Urothelium cell line (cell line): ENCODE results near the gene CMC1.
"Not testable (repeated sequence)": the region's sequence is repeated elsewhere in the genome, so short reads cannot be mapped to it uniquely, and the experiment has no call there.

ENCODE experiments used
- DNase-seq: peaks from one replicate; pipeline ENCODE4 v3.0.0; 2011; ENCODE audit warnings: low spot score, mixed read lengths
- FAIRE-seq: peaks from 2 replicates; lab custom pipeline; 2011; peaks lifted over from hg19 to GRCh38; lab: Jason Lieb, UNC

Gene CMC1, protein sequence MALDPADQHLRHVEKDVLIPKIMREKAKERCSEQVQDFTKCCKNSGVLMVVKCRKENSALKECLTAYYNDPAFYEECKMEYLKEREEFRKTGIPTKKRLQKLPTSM

DNA sequence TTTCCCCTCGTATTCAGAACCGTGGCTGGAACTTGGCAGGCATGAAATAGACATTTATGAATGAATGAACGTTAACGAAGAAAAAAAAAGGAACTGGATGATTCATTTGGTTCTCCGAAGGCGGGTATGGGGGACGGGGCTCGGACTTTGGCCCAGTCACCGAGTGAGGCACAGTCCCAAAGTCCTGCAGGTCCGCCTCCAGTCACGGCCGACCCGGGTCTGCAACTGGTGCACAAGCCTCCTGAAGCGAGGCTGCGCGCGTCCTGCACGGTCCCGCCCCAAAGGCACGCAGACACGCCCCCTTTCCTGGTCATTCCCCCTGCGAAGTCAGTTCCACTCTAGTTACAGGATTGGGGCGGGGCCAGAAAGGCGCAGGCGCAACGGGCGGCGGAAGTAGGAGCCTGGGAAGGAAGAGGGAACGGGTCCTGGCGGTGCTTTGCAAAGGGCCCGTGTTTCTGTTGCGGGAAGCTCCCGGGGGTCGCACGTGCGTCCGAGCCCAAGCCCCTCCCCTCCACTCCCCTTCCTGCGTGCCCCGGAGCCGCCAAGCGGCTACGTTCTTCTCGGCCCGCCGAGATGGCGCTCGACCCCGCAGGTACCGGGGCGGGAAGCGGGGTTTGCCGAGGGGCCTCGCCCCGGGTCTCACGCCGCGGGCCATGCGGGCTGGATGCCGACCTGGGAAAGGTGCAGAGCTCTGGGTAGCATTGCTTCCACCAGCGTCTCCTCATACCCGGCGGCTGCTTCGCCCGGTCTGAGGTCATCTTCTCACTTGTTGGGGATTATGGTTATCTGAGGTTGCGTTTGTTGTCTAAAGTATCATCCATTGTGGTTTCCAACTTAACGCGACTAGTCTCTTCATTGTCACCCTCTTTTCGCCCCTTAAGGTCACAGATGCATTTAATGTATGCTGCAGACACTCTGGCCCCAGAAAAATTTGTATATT is at the start of gene CMC1:
TSS of gene CMC1 (plus strand) at position 399 of the 940 bp plus-strand sequence. CDS start at position 574, 175 bp downstream.
- FAIRE-seq (peak; percentile 85), DNase-seq (peak; percentile 96)

DNA sequence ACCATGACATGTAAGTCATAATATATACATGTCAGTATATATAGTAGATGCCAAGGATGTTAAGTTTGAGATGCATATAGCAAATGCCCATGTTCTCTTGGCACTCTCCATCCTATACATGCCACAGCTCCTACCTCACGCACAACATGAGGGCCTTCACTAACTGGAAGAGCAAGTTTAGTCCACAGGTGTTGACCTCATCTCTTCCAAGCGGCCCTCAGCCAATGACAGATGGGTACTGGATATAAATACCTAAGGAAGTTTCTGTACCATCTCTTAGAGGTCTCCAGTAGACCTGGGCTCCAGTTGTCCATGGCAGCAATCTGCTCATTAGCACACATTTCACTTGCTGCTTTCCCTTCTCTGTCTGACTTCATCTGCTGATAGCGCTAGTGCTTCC is 43.3 kb upstream of the CMC1 start:
- no peak for FAIRE-seq

DNA sequence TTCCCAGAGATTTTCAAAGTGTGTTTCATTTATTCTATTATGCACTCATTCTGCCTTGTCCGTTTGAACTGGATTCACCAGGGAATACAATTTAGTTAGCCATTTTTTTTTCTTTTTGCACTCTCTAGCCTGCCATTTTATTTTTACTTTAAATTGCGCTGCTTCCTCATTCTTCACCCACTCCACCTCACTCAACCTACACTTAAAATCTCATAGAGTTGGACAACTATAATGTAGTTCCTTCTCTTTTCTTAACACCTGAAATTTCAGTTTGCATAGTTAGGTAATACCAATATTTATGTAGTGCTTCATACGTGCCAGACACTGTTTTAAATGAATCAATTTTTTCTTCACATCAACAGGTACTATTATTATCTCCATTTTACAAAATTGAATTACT is 42.4 kb upstream of the CMC1 start:
- DNase-seq, result no peak
- no peak for FAIRE-seq

More for the DNA sequence above, 43.3 kb upstream of the CMC1 start:
- DNase-seq, result no peak

DNA sequence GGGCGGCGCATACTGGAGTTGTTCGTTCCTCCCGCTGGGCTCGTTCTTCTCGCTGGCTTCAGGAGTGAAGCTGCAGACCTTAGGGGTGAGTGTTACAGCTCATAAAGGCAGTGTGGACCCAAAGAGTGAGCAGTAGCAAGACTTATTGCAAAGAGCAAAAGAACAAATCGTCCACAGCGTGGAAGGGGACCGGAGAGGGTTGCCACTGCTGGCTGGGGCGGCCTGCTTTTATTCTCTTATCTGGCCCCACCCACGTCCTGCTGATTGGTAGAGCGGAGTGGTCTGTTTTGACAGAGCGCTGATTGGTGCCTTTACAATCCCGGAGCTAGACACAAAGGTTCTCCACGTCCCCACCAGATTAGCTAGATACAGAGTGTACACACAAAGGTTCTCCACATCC is 41.8 kb upstream of the CMC1 start:
- DNase-seq, FAIRE-seq: not testable (repeated sequence)

DNA sequence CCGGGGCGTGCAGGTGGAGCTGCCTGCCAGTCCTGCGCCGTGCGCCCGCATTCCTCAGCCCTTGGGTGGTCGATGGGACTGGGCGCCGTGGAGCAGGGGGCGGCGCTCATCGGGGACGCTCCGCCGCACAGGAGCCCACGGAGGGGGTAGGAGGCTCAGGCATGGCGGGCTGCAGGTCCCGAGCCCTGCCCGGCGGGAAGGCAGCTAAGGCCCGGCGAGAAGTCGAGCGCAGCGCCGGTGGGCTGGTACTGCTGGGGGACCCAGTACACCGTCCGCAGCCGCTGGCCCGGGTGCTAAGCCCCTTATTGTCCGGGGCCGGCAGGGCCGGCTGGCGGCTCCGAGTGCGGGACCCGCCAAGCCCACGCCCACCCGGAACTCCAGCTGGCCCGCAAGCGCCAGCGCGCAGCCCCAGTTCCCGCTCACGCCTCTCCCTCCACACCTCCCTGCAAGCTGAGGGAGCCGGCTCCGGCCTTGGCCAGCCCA is 41.0 kb upstream of the CMC1 start:
- DNase-seq, FAIRE-seq: not testable (repeated sequence)

DNA sequence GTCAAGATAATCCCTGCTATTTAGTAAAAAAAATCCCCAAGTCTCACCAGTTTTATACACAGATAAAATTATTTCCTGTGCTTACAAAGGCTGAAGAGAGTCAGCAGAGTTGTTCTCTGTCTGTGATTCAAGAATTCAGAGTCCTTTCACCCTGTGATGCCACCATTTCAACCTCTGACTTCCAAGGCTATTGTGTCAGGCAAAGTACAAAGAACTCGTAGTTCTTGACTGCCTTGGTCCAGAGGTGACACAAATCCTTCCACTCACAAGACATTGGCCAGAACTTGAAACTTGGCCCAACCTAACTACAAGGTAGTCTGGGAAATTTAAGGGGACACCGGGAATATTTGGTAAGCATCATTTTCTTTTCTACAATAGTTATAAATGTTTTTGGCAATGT is 34.9 kb upstream of the CMC1 start:
- DNase-seq, result no peak
- no peak for FAIRE-seq

DNA sequence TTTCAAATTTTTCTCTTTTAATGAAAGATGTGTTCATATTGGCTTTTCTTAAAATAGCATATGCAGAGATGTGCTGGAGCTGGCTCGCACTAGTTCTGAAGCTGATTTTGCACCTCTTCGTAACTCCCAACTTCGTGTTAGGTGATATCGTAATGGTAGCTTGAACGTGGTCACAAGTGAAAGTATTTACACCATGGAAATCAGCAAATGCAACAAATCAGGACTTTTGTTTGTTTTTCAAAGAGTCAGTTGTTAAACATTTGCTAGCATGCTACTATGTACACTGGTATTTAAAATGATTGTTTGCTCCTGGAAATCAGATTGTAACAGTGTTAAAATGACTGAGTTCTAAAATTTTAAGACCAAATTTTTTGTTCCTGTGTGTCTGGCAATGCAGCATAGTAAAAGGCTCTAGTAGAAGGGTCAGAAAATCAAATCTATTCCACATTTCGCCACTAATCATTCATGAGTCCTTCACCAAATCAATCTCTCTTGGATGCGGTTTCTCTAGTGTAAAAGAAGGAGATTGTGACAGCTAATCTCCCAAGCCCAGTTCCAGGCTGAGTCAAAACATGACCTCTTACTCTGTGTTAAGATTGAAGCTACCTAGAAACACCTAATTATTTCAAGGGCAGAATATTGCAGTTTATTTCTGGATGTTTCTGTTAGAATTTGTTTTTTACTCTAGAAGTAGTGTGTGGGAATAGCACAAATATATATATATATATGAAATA is 34.3 kb upstream of the CMC1 start:
- DNase-seq (no peak), FAIRE-seq (no peak)

DNA sequence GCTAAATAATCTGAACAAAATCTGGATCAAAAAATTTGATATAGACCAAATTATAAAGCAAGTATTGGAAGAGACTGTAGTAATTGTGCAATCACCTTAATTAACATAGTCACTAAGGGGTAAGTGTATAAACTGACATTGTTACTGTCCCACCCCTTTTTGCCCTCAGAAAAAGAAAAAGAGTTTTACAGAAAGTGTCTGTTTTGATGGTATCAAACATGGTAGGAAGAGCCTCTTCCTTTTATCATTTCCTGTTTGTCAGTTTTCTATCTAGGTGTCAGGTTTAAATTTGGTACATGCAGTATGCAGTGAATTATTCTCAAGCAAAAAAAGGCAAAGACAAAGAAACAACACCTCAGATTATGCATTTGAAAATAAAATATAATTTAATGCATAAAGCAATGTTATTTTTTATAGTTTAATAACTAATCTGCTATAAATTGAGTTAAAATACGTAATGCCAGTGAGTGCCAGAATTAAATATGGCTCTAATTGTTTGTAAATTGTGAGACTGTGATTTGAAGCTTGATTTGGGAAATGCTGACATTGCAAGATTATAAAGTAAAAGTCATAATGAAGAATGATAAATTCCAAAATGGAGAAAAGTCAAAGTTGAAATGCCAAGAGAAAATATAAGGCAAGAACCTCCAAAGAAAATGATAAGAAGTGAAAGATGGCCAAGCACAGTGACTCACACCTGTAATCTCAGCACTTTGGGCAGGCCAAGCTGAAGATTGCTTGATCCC is 30.3 kb upstream of the CMC1 start:
- FAIRE-seq (no peak), DNase-seq (no peak)

DNA sequence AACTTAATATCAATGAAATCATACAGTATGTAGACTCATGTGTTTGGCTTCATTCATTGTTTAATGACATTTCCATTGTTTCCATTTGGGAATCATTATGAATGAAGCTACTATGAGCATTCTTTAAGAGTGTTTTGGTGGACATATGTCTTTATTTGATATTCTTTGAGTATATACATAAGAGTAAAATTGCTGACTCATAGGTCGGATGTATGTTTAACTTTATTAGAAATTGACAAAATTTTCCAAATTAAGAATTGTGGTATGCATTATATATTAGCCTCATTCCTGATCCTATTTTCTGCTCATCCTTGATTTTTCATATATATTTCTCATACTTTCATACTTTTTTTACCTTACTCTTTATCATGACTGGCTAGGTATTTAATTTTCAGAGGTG is 28.7 kb upstream of the CMC1 start:
- FAIRE-seq (no peak), DNase-seq (no peak)

DNA sequence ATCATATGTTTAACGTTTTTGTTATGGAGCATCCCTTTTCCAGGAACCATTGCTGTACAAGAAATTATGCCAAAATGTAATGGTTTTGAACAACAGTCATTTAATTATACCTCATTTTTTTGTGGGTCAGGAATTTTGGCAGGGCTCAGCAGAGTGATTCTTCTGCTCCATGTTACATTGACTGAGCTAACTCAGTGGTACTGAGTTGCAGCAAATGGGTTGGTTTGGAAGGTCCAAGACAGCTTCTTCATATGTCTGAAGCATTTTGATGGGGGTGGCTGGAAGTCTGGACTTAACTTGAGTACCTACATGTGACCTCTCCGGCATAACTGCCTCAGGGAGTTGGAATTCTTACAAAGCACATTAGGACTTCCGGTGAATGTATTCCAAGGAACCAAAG is 26.0 kb upstream of the CMC1 start:
- FAIRE-seq, result no peak
- no peak for DNase-seq

DNA sequence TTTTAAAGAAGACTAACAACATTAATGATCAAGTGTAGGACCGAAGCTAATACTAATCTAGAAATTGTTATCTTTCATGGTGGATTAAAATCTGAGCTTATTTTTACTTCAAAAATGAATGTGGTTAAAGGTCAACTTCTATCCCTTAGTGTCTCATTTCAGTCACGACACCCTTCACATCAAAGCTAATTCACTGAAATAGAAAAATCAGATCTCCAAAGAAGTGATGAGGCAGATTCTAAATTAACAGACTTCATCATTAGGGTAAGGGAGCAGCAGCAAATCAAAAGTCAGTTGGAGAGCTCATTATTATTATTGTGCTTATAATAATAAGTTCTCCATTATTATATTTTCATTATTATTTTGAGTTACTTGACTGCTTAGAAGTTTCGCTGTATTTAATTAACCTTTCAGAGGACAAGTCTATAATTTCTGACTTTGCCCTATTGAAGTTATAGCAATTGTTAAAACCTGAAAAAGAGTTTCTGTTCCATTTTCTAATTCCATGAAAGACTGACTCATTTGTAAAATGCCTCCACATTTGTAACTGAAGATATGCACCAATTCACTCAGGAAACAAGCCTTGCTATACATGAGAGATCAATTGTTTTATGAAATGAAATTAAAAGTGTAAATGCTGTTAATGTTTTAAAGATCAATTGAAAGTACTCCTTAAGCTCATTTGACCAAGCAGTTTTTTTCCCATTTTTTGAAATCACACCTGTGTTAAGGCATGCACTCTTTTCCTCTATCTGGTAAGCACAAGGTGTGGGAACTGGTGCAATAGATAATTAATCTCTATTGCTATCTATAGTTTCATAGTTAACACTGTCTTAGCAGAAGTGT is 23.1 kb upstream of the CMC1 start:
- FAIRE-seq (no peak), DNase-seq (no peak)

DNA sequence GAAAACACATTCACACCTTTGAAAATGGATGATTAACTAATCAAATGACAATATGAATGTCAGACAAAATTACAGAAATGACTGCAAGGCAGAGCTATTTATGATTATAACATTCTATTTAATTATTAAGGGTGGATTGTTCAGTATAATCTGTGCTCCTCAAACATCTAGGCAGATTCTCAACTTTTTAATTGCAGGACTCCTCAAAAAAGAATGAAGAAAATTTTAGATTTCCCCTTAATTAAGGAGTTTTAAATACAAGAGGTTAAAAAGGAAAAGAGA is 22.6 kb upstream of the CMC1 start:
- no peak for FAIRE-seq
- no peak for DNase-seq

DNA sequence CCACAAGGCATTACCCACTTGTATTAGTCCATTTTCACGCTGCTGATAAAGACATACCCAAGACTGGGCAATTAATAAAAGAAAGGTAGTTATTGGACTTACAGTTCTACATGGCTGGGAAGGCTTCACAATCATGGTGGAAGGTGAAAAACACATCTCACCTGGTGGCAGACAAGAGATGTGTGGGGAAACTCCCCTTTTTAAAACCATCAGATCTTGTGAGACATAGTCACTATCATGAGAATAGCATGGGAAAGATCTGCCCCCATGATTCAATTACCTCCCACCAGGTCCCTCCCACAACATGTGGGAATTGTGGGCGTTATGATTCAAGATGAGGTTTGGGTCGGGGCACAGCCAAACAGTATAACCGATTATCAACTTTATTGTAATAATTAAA is 17.0 kb upstream of the CMC1 start:
- FAIRE-seq (no peak), DNase-seq (no peak)

DNA sequence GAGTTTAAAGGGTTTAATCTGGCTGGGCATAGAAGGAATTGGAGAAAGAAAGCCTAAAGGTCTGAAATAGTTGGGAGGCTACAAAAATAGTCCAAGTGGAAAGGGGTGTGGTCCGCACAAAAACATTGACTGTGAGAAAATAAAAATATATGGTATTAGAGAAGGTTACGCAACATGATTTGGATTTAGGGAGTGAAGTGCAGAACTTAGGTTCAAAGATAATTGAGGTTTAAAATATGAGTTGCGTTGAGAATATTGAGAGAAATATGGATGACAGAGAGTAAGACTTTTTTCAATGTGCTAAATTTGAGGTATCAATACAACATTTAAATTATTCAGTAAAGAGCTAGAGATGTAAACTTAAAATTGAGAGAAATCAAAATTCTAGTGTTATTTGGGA is 15.4 kb upstream of the CMC1 start:
- FAIRE-seq, result no peak
- no peak for DNase-seq

DNA sequence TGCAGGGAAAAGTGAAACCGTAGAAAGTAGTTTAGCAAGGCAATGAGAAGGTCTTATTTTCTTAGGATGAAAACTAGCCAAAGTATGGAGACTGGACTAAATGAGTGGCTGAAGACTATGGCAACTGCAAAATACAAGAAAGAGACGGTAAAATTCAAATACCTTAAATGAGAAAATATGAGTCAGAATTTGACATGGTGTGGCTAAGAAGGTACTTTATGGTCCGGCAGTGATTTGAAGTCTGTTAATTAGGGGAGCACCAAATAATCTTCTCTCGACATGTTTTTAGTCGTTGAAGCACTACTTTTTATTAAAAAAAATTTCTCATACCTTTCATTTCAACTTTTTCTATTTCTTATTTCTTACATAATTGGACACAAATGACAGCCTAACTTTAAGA is 12.8 kb upstream of the CMC1 start:
- FAIRE-seq (no peak), DNase-seq (no peak)

DNA sequence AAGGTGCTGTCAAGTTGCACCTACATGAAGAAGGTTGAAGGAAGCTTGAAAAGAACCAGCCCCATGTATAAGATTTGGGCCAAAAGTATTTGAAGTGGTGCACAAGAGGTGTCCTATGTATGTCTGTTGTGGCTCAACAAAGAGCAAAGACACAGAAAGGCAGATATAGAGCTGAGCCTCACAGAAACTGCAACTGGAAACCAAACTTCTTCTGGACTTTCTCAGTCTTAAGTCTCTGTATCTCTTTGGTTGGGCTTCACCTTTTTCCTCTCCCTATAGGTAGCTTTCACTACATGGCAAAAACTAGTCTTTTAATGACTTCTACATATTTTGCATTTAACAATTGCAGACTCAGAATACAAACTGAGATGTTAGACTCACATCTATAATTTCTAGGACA is 8.8 kb upstream of the CMC1 start:
- no peak for FAIRE-seq

DNA sequence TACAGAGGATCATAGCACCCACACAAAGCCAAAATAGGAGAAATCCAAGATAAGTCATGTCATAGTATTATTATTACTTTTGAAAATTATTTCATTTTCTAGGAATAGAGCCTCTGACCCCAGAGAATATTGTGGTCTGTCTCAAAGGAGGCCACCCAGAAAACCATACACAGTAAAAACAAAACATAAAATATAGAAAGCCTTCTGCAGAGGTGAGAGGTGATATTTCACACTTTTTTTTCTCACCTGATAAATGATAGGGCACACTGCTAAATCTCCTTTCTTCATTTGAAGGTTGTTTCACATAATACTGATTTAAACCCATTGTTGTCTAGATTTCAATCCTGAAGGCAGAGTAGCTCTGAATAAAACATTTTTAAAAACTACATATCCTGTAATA is 7.0 kb upstream of the CMC1 start:
- FAIRE-seq (no peak), DNase-seq (no peak)

More for the DNA sequence above, 8.8 kb upstream of the CMC1 start:
- no peak for DNase-seq

DNA sequence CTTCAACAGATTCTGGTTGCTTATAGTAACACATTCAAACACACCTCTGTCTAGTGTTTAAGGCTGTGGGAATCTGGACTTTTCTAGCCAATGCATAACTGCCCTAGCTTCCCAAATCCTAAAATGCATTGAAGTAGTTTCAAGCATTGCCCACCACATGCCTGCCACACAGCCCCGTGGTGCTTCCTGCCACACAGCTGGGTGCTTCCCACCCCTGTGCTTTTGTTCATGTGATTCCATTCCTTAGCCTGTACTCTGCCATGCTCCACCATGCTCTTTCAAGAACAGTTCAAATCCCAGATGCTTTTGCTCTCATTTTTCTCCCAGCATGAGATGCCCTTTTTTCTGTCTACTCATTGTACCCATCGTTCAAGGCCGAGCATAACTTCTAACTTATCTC is 2.3 kb upstream of the CMC1 start:
- FAIRE-seq, result no peak
- no peak for DNase-seq

DNA sequence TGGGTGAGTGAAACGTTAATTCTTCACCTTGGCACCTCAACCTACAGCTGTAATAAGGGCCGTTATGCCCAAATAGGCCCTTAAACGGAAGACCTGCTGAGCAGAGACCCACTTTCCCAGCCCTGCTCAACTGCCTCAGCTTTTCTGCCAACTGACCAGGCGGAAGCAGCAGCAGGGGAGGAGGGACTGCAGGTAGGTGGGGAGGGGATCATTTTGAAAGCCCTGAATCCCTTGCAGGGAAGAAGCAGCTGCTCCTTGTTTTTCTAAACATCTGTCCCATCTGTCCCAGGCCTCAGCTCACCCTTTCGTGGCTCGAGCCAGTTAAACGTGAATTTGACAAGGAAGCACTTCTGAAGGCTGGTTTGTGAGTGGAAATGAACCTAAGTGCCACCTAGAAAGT is 978 bp upstream of the CMC1 start:
- DNase-seq, result peak; percentile 4
- no peak for FAIRE-seq

DNA sequence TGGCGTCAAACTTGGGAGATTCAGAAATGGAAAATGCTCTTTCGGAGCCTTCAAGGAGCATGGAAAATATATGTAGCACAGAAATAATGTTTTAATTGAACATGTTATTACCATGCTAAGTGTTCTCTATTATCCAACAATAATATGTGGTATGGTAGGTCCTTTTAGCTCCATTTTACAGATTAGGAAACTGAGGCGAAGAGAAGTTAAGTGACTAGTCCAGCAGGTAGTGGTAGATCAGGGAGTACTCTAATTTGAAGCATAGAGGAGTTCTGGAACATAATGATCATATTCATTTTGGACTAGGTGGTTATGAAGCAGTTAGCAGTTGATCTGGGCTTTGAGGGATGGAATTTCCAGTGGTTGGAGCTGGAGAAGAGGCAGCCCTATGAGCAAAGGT is 1.1 kb downstream of the CMC1 start:
- FAIRE-seq (no peak), DNase-seq (no peak)
